Gastrocnemius medialis (tissue), 4 donors: ENCODE measurements around the gene RGS11. TPM values are rescaled to one million over a fixed set of nuclear protein-coding genes. Genes with fewer than 3 reads are reported as not detected.
A peak's percentile ranks its signal among the peaks of the same experiment; 100 is the strongest.

Experiments
- ATAC-seq, 2 donors: fragments of 150-250 bp; one replicate each; pipeline ENCODE4 v1.9.1; 2016
- DNase-seq, 2 donors: peaks; one replicate each; pipeline ENCODE4 v3.0.0-alpha.2; 2019
- H3K27ac ChIP-seq, 4 donors: fragments of 200-600 bp; sonication (generic); 1 replicate in 1 of 4; 2 replicates in 3 of 4; pipeline ENCODE4 v1.5.1; 2016 to 2018; ENCODE audit warnings: mild to moderate bottlenecking in 2 of 4, moderate library complexity in 1 of 4
- H3K27me3 ChIP-seq, 3 donors: fragments of 200-600 bp; sonication (generic) in 2 of 3; 1 replicate in 1 of 3; 2 replicates in 2 of 3; pipeline versions ENCODE4 v1.5.1 to v1.6.0; 2016 to 2019; ENCODE audit warnings: mild to moderate bottlenecking in 1 of 3, moderate library complexity in 1 of 3
- H3K36me3 ChIP-seq, 2 donors: fragments of 200-600 bp; sonication (generic) in 1 of 2; one replicate each; pipeline ENCODE4 v1.5.1; 2017 to 2018
- H3K4me1 ChIP-seq, 2 donors: fragments of 200-600 bp; sonication (generic) in 1 of 2; one replicate each; pipeline ENCODE4 v1.5.1; 2016 to 2017; ENCODE audit warnings: mild to moderate bottlenecking in 2 of 2
- H3K4me3 ChIP-seq, 4 donors: fragments of 200-600 bp; sonication (generic) in 3 of 4; 1 replicate in 1 of 4; 2 replicates in 3 of 4; pipeline ENCODE4 v1.5.1; 2016 to 2019; ENCODE audit warnings: mild to moderate bottlenecking in 2 of 4
- H3K9me3 ChIP-seq, 3 donors: fragments of 200-600 bp; sonication (generic) in 2 of 3; 1 replicate in 1 of 3; 2 replicates in 2 of 3; pipeline ENCODE4 v1.5.1; 2016 to 2019
- POLR2A ChIP-seq, 2 donors: fragments of 450-650 bp; IDR thresholded peaks; one replicate each; pipeline ENCODE4 v1.6.1; 2017; ENCODE audit warnings: antibody characterized with exemption in 2 of 2, mild to moderate bottlenecking in 2 of 2, moderate library complexity in 2 of 2
- in situ Hi-C, 4 donors: fragments of 200-750 bp; cut with MboI; loops; one replicate each; pipeline versions ENCODE4 v1.15.0 to v1.8.0; 2017; ENCODE audit warnings: low sequenced_read_pairs in 4 of 4
- intact Hi-C: fragments of 100-400 bp; cut with DNase I; formaldehyde crosslinking; loops from one replicate; pipeline ENCODE4 v1.15.1; 2023; ENCODE audit warnings: low total_unique reads
- total RNA-seq, 4 donors: library from RNA; depleted of rRNA; stranded (reverse); fragments of >200 nt; gene quantifications; one replicate each; pipeline versions ENCODE4 v1.1.0 to v1.2.3, GENCODE V29; 2016
- TF ChIP-seq, protein P1 (sequence below), 5 experiments: fragments of 450-650 bp in 3 of 5; fragments of 200-600 bp in 2 of 5; sonication (generic) in 2 of 5; IDR thresholded peaks in 4 of 5; conservative IDR thresholded peaks in 1 of 5; 1 replicate in 4 of 5; 2 replicates in 1 of 5; pipeline ENCODE4 v1.5.1; 2016 to 2019; ENCODE audit warnings: antibody characterized with exemption in 5 of 5, mild to moderate bottlenecking in 3 of 5, moderate library complexity in 3 of 5

Gene RGS11
- 1 to 10 TPM; 1.2 to 2.2 (median 1.6) TPM for total RNA-seq

DNA sequence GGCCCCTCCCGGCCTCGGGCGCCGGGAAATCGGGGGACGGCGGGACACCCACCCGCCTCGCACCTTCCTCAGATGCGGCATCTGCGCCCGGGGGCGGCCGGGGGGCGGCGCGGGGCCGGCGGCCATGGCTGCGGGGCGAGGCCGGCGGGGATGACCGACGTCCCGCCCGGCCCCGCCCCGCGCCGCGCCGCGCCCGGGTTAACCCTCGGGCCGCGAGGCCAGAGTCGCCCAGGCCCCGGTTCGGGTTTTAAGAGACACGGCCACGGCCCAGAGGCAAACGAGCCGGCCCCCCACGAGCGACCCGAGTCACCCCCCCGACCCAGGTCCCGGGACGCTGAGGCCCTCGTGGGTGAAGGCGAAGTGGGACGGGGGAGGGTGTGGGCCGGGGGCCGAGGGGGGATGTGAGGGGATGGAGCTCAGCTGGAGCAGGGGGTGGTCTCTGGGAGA is at the start of gene RGS11:
RGS11 (minus strand) TSS at position 159 of the 447 bp plus-strand sequence; CDS start at position 126, 33 bp downstream.
- Histone ChIP-seq H3K9me3 (no peaks in the 10 kb centered on the region), H3K4me3 (peak within 1 kb of the TSS; percentile 43 to 55 (median 48)), H3K4me1 (peaks cover under 1 to 14% of the 10 kb centered on the region in 2 donors), H3K27me3 (peaks cover 10 to 24% (median 20%) of the 10 kb centered on the region in 3 donors), H3K36me3 (no peaks in the 10 kb centered on the region), H3K27ac (no peak within 1 kb of the TSS)
- TF ChIP-seq, protein P1, sequence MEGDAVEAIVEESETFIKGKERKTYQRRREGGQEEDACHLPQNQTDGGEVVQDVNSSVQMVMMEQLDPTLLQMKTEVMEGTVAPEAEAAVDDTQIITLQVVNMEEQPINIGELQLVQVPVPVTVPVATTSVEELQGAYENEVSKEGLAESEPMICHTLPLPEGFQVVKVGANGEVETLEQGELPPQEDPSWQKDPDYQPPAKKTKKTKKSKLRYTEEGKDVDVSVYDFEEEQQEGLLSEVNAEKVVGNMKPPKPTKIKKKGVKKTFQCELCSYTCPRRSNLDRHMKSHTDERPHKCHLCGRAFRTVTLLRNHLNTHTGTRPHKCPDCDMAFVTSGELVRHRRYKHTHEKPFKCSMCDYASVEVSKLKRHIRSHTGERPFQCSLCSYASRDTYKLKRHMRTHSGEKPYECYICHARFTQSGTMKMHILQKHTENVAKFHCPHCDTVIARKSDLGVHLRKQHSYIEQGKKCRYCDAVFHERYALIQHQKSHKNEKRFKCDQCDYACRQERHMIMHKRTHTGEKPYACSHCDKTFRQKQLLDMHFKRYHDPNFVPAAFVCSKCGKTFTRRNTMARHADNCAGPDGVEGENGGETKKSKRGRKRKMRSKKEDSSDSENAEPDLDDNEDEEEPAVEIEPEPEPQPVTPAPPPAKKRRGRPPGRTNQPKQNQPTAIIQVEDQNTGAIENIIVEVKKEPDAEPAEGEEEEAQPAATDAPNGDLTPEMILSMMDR (IDR thresholded peaks at IDR 0.05 in 4 of 5, conservative IDR thresholded peaks at IDR 0.05 in 1 of 5) = no peak
- no peak for TF ChIP-seq POLR2A (IDR thresholded peaks at IDR 0.05)
- in situ Hi-C loops = no loop called here
- no peak for DNase-seq
- no peak for ATAC-seq
- intact Hi-C loops = no loop called here

DNA sequence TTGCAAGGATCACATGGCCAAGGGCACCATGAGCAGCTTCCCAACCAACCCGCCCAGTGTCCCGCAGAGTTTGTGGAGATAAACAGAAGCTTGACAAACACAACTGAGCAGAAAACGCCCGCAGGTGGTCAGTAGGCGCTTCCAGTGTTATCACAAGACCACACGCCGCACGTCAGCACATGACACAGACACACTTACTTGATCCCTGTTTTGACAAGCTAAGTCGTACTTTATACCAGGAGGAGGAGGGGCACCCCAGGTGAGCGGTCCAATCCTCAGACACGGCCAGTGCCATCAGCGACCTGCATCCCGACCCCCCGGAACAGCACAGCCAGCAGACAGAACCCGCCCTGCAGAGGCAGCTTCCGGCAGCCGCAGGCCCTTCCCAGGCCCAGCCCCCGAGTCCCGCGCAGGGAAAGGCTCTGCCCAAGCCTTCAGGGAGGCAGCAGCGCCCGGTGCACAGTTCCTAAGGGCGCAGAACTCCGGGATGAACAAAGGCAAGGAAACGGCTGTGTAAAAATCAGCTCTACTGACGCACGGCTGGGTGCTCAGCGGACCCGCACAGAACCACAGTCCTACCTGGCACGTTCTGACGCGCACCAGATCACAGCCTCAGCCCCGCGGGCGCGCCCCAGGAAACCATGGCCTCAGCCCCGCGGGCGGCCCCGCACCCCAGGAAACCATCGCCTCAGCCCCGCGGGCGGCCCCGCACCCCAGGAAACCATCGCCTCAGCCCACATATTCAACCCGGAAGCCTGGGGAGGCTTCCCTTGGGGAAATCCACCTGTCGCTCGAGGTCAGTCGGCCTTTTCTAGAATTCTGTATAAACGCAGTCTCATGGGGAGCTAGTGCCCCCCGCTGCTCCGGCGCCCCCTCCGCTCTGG is 48.9 kb upstream of the RGS11 start:
- in situ Hi-C loops = no loop called here
- Histone ChIP-seq H3K4me1 (peaks cover 12 to 17% of the 10 kb centered on the region in 2 donors), H3K27me3 (no peaks in the 10 kb centered on the region), H3K4me3 (peak overlapping the region in 1 of 4 donors; percentile 25), H3K36me3 (no peaks in the 10 kb centered on the region), H3K9me3 (no peaks in the 10 kb centered on the region), H3K27ac (peak overlapping the region in 1 of 4 donors; percentile 14)
- intact Hi-C loops = no loop called here
- DNase-seq = no peak
- no peak for ATAC-seq
- TF ChIP-seq, protein P1 (IDR thresholded peaks at IDR 0.05 in 4 of 5, conservative IDR thresholded peaks at IDR 0.05 in 1 of 5) = no peak
- TF ChIP-seq POLR2A (IDR thresholded peaks at IDR 0.05) = no peak

DNA sequence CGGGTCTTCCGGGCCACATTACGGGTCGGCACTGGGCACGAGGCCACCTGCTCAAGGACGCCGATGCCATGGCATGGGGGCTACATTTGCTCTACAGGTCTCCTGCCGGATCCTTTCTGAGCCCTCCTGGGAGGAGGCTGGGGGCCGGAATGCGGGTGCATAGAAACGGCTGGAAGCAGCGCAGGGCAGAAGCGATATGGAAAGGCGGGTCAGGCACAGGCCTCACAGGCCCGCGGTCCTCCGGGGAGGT is 48.4 kb upstream of the RGS11 start:
- Histone ChIP-seq H3K4me1 (peaks cover 12 to 17% of the 10 kb centered on the region in 2 donors), H3K27ac (no peak overlapping the region), H3K4me3 (no peak overlapping the region), H3K36me3 (no peaks in the 10 kb centered on the region), H3K27me3 (no peaks in the 10 kb centered on the region), H3K9me3 (no peaks in the 10 kb centered on the region)
- in situ Hi-C loops = no loop called here
- no peak for TF ChIP-seq POLR2A (IDR thresholded peaks at IDR 0.05)
- TF ChIP-seq, protein P1 (IDR thresholded peaks at IDR 0.05 in 4 of 5, conservative IDR thresholded peaks at IDR 0.05 in 1 of 5) = no peak
- no peak for ATAC-seq
- intact Hi-C loops = no loop called here
- DNase-seq = no peak

DNA sequence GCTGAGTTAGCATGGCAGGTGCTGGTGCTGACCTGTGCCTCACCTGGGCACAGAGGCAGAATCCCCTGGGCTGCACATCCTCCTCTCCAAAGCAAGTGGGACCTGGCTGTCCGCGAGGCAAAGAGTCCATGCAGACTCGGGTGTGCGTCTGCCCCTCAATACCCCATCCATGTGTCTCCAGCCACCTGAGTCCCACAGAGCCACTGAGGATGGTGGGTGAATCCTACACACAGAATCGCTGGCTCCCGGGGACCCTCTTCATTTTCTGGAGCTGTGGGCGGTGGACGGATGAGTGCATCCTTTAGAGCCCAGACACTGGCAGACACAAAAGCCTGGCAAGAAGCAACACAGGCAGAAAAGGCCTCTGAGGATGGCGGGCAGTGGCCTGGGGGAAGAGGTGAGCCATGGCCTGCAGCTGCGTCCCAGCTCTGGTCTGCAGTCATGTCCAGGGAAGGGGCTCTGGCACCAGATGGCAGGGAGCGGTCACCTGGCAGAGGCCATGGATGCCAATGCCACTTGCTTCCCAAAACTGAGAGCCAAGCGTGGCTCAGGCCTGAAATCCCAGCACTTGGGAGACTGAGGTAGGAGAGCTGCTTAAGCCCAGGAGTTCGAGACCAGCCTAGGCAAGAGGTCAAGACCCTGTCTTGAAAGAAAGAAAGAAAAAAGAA is 46.9 kb upstream of the RGS11 start:
- no peak for TF ChIP-seq POLR2A (IDR thresholded peaks at IDR 0.05)
- TF ChIP-seq, protein P1 (IDR thresholded peaks at IDR 0.05 in 4 of 5, conservative IDR thresholded peaks at IDR 0.05 in 1 of 5) = no peak
- in situ Hi-C loops (no loop called here), intact Hi-C loops (no loop called here)
- Histone ChIP-seq H3K27me3 (no peaks in the 10 kb centered on the region), H3K36me3 (peaks cover 0 to 6% of the 10 kb centered on the region in 2 donors), H3K4me1 (peaks cover 5 to 11% of the 10 kb centered on the region in 2 donors), H3K27ac (no peak overlapping the region), H3K9me3 (no peaks in the 10 kb centered on the region), H3K4me3 (no peak overlapping the region)
- DNase-seq (no peak), ATAC-seq (no peak)
